Endothelial cell (in vitro differentiated cells): ENCODE results near the gene PIAS2. TPM values are rescaled to one million over a fixed set of nuclear protein-coding genes. Genes with fewer than 3 reads are reported as not detected.

Experiments
- DNase-seq: peaks from one replicate; pipeline ENCODE4 v3.0.0; 2021; ENCODE audit warnings: low spot score
- H3K27ac Mint-ChIP-seq: one replicate; pipeline ENCODE4 v1.8.0; 2021; ENCODE audit warnings: mixed read lengths, inconsistent platforms; ENCODE audit not compliant: unreplicated experiment
- H3K27me3 Mint-ChIP-seq: one replicate; pipeline ENCODE4 v1.8.0; 2021; ENCODE audit warnings: mild to moderate bottlenecking, moderate library complexity, mixed read lengths, inconsistent platforms; ENCODE audit not compliant: unreplicated experiment
- H3K36me3 Mint-ChIP-seq: one replicate; pipeline ENCODE4 v1.8.0; 2021; ENCODE audit warnings: mild to moderate bottlenecking, low read depth, mixed read lengths, inconsistent platforms; ENCODE audit not compliant: unreplicated experiment
- H3K4me1 Mint-ChIP-seq: one replicate; pipeline ENCODE4 v1.8.0; 2021; ENCODE audit warnings: mild to moderate bottlenecking, mixed read lengths, inconsistent platforms; ENCODE audit not compliant: unreplicated experiment
- H3K4me3 Mint-ChIP-seq: one replicate; pipeline ENCODE4 v1.8.0; 2021; ENCODE audit warnings: mild to moderate bottlenecking, mixed read lengths, inconsistent platforms; ENCODE audit not compliant: unreplicated experiment
- H3K9me3 Mint-ChIP-seq: one replicate; pipeline ENCODE4 v1.8.0; 2021; ENCODE audit warnings: mixed read lengths, inconsistent platforms; ENCODE audit not compliant: unreplicated experiment
- total RNA-seq: library from RNA; stranded (reverse); fragmentation: NEBNext Ultra II Directional; extraction: Animal tissue kit (Norgen Biotek cat#: 25700); gene quantifications from one replicate; pipeline ENCODE4 v1.2.1, GENCODE V29; 2021; ENCODE audit not compliant: unreplicated experiment
- TF ChIP-seq, protein P1 (sequence below): fragments of 200-600 bp; sonication (generic); IDR thresholded peaks from one replicate; pipeline ENCODE4 v1.5.0; 2021; ENCODE audit warnings: antibody characterized with exemption; ENCODE audit not compliant: unreplicated experiment

The PIAS2 gene
- total RNA-seq, 1 donor from 2014 or later: 47.5 TPM

- Mint-ChIP-seq H3K27ac (no peak overlapping the region), H3K27me3 (peaks cover 21% of the 10 kb centered on the region), H3K4me1 (peaks cover 5% of the 10 kb centered on the region), H3K9me3 (no peaks in the 10 kb centered on the region), H3K4me3 (peak overlapping the region; percentile 62), H3K36me3 (no peaks in the 10 kb centered on the region)
- no peak for DNase-seq
- TF ChIP-seq, protein P1, sequence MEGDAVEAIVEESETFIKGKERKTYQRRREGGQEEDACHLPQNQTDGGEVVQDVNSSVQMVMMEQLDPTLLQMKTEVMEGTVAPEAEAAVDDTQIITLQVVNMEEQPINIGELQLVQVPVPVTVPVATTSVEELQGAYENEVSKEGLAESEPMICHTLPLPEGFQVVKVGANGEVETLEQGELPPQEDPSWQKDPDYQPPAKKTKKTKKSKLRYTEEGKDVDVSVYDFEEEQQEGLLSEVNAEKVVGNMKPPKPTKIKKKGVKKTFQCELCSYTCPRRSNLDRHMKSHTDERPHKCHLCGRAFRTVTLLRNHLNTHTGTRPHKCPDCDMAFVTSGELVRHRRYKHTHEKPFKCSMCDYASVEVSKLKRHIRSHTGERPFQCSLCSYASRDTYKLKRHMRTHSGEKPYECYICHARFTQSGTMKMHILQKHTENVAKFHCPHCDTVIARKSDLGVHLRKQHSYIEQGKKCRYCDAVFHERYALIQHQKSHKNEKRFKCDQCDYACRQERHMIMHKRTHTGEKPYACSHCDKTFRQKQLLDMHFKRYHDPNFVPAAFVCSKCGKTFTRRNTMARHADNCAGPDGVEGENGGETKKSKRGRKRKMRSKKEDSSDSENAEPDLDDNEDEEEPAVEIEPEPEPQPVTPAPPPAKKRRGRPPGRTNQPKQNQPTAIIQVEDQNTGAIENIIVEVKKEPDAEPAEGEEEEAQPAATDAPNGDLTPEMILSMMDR: no peak
These were observed 161.8 kb downstream of the PIAS2 start for GRCh38 chr18:46755315-46756024.

- DNase-seq: no peak
These were observed 162.5 kb downstream of the PIAS2 start for GRCh38 chr18:46754661-46755292.

DNA sequence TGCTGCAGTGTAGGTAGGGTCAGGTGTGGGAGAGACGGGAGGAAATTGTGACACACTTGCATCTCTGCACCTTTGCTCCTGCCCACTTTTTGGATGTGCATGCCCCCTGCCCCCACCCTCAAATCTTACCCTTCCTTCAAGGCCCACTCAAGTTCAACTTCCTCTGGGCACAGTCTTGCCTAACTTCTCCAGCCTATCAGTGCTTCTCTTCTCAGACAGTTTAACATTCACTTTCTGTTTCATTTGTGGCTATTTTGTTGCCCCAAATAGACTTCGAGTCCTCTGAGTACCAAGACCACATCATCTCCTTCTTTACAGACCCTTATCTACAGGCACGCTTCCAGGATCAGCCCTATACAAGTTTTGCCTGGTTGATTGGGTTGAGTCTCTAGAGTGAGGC is 163.1 kb downstream of the PIAS2 start:
- no peak overlapping the region for H3K27ac Mint-ChIP-seq
- peaks cover 21% of the 10 kb centered on the region for H3K27me3 Mint-ChIP-seq
- no peaks in the 10 kb centered on the region for H3K36me3 Mint-ChIP-seq
- H3K4me1 Mint-ChIP-seq: peaks cover 5% of the 10 kb centered on the region
- TF ChIP-seq, protein P1: no peak
- no peaks in the 10 kb centered on the region for H3K9me3 Mint-ChIP-seq
- no peak overlapping the region for H3K4me3 Mint-ChIP-seq
- no peak for DNase-seq

More at GRCh38 chr18:46754661-46755292, 162.5 kb downstream of the PIAS2 start:
- no peak overlapping the region for H3K27ac Mint-ChIP-seq
- H3K27me3 Mint-ChIP-seq: peaks cover 21% of the 10 kb centered on the region
- TF ChIP-seq, protein P1: no peak
- H3K9me3 Mint-ChIP-seq: no peaks in the 10 kb centered on the region
- peaks cover 5% of the 10 kb centered on the region for H3K4me1 Mint-ChIP-seq
- H3K36me3 Mint-ChIP-seq: no peaks in the 10 kb centered on the region
- no peak overlapping the region for H3K4me3 Mint-ChIP-seq

Other genes starting within 250 kb of the PIAS2 start
- gene ST8SIA5, start 160.5 kb downstream of the PIAS2 start, total RNA-seq: 0.49 TPM
- 7.9 TPM for gene KATNAL2, start 95 bp upstream of the PIAS2 start, total RNA-seq
- gene ELOA2, start 118.1 kb upstream of the PIAS2 start, total RNA-seq: not detected
- 26.0 TPM for gene HDHD2, start 233.0 kb upstream of the PIAS2 start, total RNA-seq